GM12864 (cell line): ENCODE measurements around the gene GALNTL6.
"Not testable (repeated sequence)": the region's sequence is repeated elsewhere in the genome, so short reads cannot be mapped to it uniquely, and the experiment has no call there.

Experiments used
- DNase-seq: peaks from one replicate; pipeline ENCODE4 v3.0.0-alpha.2; 2011; ENCODE audit warnings: low read depth
- H3K4me3 ChIP-seq: 2 replicates; pipeline ENCODE4 v1.5.1; 2011; ENCODE audit warnings: mild to moderate bottlenecking, low read depth, low read length, control low read depth
- TF ChIP-seq, protein P1 (sequence below): IDR thresholded peaks from 2 replicates; pipeline ENCODE4 v1.5.1; 2011; ENCODE audit warnings: low read depth, mild to moderate bottlenecking, moderate library complexity, low read length, control low read depth, inconsistent platforms; ENCODE audit errors: missing control alignments

The GALNTL6 gene

DNA sequence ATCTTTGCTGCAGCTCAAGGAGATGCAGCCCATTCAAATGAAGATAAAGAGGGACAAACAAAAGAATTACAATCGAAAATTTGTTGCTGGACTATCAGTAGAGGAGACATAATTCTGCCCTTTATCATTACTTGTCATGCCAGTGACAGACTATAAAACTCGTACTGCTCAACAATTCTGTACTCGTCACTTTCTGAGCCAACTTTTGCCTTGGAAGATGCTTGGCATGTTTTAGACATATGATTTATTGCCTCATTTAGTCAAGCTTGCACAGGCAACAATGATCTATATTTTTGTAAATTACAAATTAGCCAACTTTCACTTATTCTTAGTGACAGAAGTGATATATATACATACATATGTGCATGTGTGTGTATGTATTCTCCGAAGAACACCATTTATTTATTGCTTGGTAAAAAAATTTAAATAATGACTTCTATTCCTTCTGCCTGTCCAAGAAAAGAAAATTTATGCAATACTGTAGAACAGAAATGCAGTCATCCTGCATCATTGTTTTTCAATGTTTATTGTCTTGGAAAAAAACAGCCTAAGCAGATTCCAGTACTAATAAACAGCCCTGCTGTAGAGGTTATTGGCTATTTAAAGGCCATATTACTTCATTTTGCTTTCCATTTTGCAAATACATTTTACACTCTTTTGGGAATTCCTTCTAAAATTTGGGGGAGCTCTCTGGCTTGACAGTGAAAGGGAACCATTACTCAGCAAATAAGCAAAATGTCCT lies 980.5 kb downstream of the GALNTL6 start:
- H3K4me3 ChIP-seq = no peak overlapping the region
- DNase-seq = no peak
- TF ChIP-seq, protein P1, sequence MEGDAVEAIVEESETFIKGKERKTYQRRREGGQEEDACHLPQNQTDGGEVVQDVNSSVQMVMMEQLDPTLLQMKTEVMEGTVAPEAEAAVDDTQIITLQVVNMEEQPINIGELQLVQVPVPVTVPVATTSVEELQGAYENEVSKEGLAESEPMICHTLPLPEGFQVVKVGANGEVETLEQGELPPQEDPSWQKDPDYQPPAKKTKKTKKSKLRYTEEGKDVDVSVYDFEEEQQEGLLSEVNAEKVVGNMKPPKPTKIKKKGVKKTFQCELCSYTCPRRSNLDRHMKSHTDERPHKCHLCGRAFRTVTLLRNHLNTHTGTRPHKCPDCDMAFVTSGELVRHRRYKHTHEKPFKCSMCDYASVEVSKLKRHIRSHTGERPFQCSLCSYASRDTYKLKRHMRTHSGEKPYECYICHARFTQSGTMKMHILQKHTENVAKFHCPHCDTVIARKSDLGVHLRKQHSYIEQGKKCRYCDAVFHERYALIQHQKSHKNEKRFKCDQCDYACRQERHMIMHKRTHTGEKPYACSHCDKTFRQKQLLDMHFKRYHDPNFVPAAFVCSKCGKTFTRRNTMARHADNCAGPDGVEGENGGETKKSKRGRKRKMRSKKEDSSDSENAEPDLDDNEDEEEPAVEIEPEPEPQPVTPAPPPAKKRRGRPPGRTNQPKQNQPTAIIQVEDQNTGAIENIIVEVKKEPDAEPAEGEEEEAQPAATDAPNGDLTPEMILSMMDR = no peak

DNA sequence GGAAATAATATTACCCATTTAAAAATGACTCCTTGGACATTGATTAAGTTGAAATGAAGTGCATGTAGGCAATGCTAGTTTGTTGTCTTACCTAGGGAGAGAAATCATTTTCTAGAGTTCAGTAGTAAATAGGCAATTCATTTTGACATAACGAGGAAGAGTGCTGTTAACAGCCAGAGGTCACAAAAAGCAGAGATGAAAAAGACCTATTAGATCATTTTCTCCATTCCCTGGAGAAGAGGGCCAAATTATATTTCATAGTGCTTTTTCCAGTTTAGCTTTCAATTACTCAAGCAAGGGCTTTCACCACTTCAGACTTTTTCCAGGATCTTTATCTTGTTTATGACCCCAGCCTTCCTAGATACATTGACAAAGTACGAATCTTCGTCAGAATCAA lies 981.1 kb downstream of the GALNTL6 start:
- DNase-seq = no peak
- TF ChIP-seq, protein P1 = no peak
- H3K4me3 ChIP-seq = no peak overlapping the region

DNA sequence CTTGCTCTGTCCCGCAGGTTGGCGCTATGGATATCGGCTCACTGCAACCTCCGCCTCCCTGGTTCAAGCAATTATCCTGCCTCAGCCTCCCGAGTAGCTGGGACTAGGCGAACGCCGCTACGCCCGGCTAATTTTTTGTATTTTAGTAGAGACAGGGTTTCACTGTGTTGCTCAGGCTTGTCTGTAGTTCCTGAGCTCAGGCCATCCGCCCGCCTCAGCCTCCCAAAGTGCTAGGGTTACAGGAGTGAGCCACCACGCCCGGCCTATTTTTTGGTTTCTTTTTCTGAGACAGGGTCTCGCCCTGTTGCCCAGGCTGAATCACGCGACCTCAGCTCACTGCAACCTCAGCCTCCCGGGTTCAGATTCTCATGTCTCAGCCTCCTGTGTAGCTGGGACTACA lies 984.1 kb downstream of the GALNTL6 start:
- H3K4me3 ChIP-seq, DNase-seq: not testable (repeated sequence)

DNA sequence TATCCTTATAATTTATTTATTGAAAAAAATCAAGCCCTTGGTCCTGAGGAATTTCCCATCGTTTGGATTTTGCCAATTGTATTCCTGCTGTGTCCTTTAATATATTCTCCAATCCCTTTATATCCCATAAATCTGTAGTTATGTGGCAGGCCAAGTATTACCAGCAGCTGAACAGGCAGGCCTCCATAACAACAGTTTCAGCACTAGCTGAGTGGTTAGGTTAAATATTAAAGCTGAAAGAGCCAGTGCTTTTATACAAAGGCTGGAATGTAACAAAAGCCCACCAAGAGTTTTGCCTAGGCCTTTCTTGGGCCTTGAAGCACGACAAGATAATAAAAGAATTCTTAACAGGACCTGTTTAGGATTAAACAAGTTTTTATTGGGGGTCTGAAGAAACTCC lies 988.8 kb downstream of the GALNTL6 start:
- H3K4me3 ChIP-seq = no peak overlapping the region
- TF ChIP-seq, protein P1 = no peak
- no peak for DNase-seq

DNA sequence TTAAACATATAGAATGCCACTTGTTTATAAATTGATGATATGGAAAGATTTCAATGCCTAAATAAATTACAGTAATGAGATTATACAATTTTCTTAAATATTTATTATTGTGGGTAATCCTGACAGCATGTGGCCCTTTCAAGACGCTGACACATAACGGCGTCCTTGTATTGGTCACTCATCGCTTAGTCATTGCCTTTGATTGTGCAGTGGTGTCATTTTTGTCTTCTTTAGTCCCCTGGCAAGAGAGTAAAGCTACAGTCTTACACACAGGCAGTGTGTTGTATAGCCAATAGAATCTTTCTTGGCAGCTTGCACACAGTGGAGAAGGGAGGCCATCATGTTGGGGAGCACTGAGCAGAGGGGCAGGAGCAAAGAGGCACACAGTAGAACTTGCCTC lies 993.6 kb downstream of the GALNTL6 start:
- H3K4me3 ChIP-seq = no peak overlapping the region
- TF ChIP-seq, protein P1 = no peak
- peak; percentile 3 for DNase-seq

DNA sequence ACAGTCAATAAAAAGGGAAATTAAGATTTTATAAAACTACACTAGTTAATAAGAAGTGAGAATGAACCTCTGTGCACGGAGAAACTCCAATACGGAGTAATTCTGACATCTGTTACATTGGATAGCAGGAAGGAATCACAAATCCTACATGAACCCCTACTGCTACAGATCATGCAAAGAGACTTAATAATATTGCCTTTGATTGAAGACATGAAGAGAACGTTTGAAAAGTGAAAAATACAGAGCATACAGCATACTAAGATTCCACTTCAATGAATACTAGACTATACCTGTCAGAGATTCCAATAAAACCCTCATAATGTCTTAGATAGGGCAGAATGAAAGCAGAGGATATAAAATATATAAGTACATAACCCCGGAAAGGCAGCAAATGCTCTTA lies 995.0 kb downstream of the GALNTL6 start:
- H3K4me3 ChIP-seq = no peak overlapping the region
- DNase-seq = no peak
- TF ChIP-seq, protein P1 = no peak

DNA sequence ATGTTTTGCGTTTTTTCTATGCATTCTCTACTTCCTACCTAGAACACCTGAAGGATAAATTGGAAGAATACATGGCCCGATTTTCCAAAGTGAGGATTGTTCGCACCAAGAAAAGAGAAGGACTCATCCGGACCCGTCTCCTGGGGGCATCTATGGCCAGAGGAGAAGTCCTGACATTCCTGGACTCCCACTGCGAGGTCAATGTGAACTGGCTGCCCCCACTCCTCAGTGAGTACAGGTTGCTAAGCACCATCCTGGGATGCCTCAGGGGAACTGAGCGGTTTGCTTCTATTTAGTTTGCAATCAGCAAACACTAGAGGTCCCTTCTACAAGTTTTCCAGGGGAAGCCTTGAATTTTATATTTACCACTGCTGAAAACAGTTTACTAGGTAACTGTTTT lies 996.1 kb downstream of the GALNTL6 start:
- no peak overlapping the region for H3K4me3 ChIP-seq
- DNase-seq = no peak
- TF ChIP-seq, protein P1 = no peak
